NCI-H774 (cell line): Measurements from ENCODE around the gene TMEM178A.

ENCODE experiments used
- DNase-seq: peaks from one replicate; lab custom pipeline; 2025; lab: John Stamatoyannopoulos, UW

The TMEM178A gene

DNA sequence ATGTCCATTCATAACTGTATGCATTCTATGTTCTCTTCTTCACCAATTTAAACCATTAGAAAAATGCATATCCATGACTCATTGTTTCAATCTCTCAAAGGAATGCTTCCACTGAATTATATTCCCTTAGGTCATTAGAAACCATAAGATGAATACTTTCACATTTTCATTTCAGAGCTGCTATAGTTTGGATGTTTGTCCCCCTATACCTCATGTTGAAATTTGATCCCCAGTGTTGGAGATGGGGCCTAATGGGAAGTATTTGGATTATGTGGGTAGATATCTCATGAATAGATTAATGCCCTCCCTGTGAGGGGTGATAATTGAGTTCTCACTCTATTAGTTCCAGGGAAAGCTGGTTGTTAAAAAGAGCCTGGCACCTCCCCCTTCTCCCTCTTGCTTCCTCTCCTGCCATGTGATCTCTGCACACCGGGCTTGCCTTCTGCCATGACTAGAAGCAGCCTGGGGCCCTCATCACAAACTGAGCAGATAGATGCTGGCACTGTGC is 77.6 kb downstream of the TMEM178A start:
- DNase-seq, result no peak

DNA sequence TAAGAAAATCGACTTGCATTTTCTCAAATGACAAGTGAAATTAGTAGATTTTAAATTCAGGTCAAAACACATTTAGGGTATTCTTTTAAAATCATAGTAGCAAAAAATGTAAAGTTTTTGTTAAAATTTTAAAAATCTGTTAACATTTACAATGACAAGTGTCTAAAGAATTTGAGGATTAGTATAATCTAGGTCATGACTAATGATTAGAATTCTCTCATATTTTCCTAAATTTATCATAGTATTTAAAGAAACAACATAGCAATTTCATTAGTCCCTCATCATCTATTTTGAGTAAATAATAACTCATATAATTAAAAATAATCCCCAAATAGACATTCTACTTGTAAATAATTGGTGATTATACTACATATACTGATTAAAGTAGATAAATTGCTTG is 89.7 kb downstream of the TMEM178A start:
- DNase-seq, result no peak

DNA sequence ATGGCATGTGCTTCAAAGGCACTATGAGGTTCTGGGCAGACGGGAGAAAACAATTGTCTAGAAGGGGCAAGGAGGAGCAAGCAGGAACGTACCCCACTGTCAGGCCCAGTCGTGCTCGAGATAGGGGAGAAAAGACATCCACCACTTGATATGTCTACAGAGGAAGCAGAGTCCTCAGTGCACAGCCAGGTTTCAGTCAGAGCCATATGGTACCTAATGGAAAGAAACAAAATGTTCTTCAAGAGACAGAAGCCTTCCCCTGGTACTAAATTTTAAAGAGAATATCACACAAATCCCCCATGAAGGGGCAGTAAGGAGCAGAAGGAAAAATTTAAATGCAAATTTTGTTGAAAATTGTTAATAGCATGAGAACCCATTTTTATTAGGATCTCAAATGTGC is 91.4 kb downstream of the TMEM178A start:
- no peak for DNase-seq

DNA sequence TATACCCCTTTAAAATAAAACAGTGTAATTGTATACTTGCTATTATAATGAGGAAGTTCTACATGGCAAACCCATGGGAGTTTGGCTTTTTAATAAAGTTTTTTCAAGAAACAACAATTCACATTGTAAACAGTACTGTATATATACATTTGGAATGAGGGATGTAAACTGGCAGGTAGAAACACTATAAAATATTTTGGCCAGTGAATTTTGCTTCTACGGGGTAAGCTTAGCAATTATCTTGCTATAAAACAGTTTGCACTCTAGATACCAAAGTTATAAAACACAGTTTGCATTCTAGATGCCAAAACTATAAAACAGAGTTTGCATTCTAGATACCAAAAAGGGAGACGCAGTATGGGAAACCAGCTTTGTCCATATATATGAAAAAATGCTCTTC is 96.7 kb downstream of the TMEM178A start:
- no peak for DNase-seq
